Measurements from ENCODE around the gene RAB5A. TPM values are rescaled to one million over a fixed set of nuclear protein-coding genes. Genes with fewer than 3 reads are reported as not detected.

The RAB5A gene
- total and polyA plus RNA-seq, 2 of the 4 experiments (the other 2 are of a cell fraction) = 33.3 to 46.4 TPM

GRCh38 chr3:19948226-19948591 is 1.3 kb downstream of the RAB5A start:
- H3K27ac ChIP-seq (ENCODE audit: insufficient read depth, low read length) = peak overlapping the region; percentile 88
- CTCF ChIA-PET = no interaction called here
- no peak overlapping the region for H4K91ac ChIP-seq (ENCODE audit: insufficient read depth, low read depth, low read length)
- no peak overlapping the region for H2AFZ ChIP-seq (replicated peaks; ENCODE audit: low read length, poor library complexity)
- H3K4me3 ChIP-seq (ENCODE audit: insufficient read depth, low read depth, low read length) = peak overlapping the region; percentile 95
- dilution Hi-C loops (cut with HindIII; ENCODE audit: low sequenced_read_pairs, unreplicated experiment) (no loop called here), in situ Hi-C loops (cut with MboI; ENCODE audit: low sequenced_read_pairs) (loop anchor here (10.0 kb wide), 1 partner anchor 237 kb away; the partner anchor contains the start of gene SGO1), intact Hi-C loops (cut with micrococcal nuclease) (loop anchor here (5.0 kb wide), 2 partner anchors 94 to 239 kb away; partner anchors contain the start of genes KAT2B and SGO1)
- no peak for DNase-seq
- no peak for TF ChIP-seq ELK1 (IDR thresholded peaks at IDR 0.05; ENCODE audit: borderline replicate concordance, low read depth, low read length)
- TF ChIP-seq MAFK (IDR thresholded peaks at IDR 0.05; ENCODE audit: low read depth, low read length) = no peak
- no peak for TF ChIP-seq BHLHE40 (IDR thresholded peaks at IDR 0.05; ENCODE audit: low read depth, low read length)
- TF ChIP-seq USF2 (IDR thresholded peaks at IDR 0.05; ENCODE audit: low read depth, low read length) = no peak
- TF ChIP-seq SMC3 (IDR thresholded peaks at IDR 0.05; ENCODE audit: low read depth, low read length) = no peak
- TF ChIP-seq MAZ (IDR thresholded peaks at IDR 0.05; ENCODE audit: borderline replicate concordance, low read depth, low read length) = no peak
- TF ChIP-seq MXI1 (IDR thresholded peaks at IDR 0.05; ENCODE audit: borderline replicate concordance, low read depth, low read length) = no peak
- TF ChIP-seq POLR2A (IDR thresholded peaks at IDR 0.05; ENCODE audit: low read depth, low read length) = no peak
- no peak for ATAC-seq (ENCODE audit: low read depth)
- no peak overlapping the region for H2AK5ac ChIP-seq (ENCODE audit: low read depth, low read length)
- H3K56ac ChIP-seq (ENCODE audit: extremely low read depth, insufficient read depth, low read length) = peak overlapping the region; percentile 33; the same call in 1 of the 2 replicates
- peaks cover 10% of the 10 kb centered on the region for H3K36me3 ChIP-seq (ENCODE audit: control insufficient read depth, insufficient read depth, low read length)
- H3K9ac ChIP-seq (ENCODE audit: low read depth, low read length) = peak overlapping the region; percentile 87
- peak overlapping the region; percentile 36 for H3K23ac ChIP-seq (ENCODE audit: low read depth, low read length)
- H2BK120ac ChIP-seq (ENCODE audit: low read depth, low read length) = no peak overlapping the region
- POLR2A ChIA-PET (ENCODE audit: unreplicated experiment) = interaction anchor here (0.6 kb wide), 1 partner anchor 245 kb away, joined by 3 read pairs; no protein-coding TSS in a partner anchor
- peaks cover 5 to 20% of the 10 kb centered on the region in 2 experiments; a peak in 3 of 4 replicates for H3K79me1 ChIP-seq (ENCODE audit: low read depth in 1 of 2, low read length in 2 of 2)
- H2BK5ac ChIP-seq (ENCODE audit: low read depth, low read length, poor library complexity, severe bottlenecking) = peak overlapping the region; percentile 89
- H3K27me3 ChIP-seq (ENCODE audit: control insufficient read depth, insufficient read depth, low read length) = no peaks in the 10 kb centered on the region
- BruUV-seq (replicated peaks) = no TSS peak
- H2BK20ac ChIP-seq (ENCODE audit: low read depth, low read length) = no peak overlapping the region
- H3K9me1 ChIP-seq (ENCODE audit: insufficient read depth, low read length) = no peaks in the 10 kb centered on the region; the same call in 1 of the 2 replicates
- no CpG with 5 or more reads among the region's 2 CpGs for WGBS, 2 experiments (ENCODE audit: extremely low coverage in 2 of 2, insufficient read length in 1 of 2)
- no peak overlapping the region for H2AK9ac ChIP-seq (replicated peaks; ENCODE audit: low read depth, low read length, poor library complexity)
- H3K14ac ChIP-seq (replicated peaks; ENCODE audit: low read depth, low read length) = peak overlapping the region; percentile 95; the same call in 1 of the 2 replicates
- H3K4me1 ChIP-seq (ENCODE audit: control insufficient read depth, insufficient read depth, low read length) = peaks cover 6% of the 10 kb centered on the region; the same call in 1 of the 2 replicates
- peak overlapping the region in 1 of 2 experiments; percentile 79; a peak in 1 of 4 replicates for H4K8ac ChIP-seq (ENCODE audit: low read depth in 2 of 2, low read length in 2 of 2)
- H4K5ac ChIP-seq (ENCODE audit: low read depth, low read length) = peak overlapping the region; percentile 45; the same call in 1 of the 2 replicates
- peaks cover 32% of the 10 kb centered on the region for H4K20me1 ChIP-seq (ENCODE audit: insufficient read depth, low read length)
- H3K9me3 ChIP-seq (ENCODE audit: control insufficient read depth, insufficient read depth, low read length) = no peaks in the 10 kb centered on the region
- peak overlapping the region; percentile 64; the same call in 1 of the 2 replicates for H3K18ac ChIP-seq (ENCODE audit: low read depth, low read length)
- H3K4ac ChIP-seq (ENCODE audit: low read depth, low read length) = peak overlapping the region; percentile 87; the same call in 1 of the 2 replicates
- peak overlapping the region; percentile 100 for H3K4me2 ChIP-seq (ENCODE audit: low read depth, low read length)
- no peak overlapping the region for H2BK15ac ChIP-seq (ENCODE audit: low read depth, low read length)

Measured in IMR-90 (cell line).